Right lobe of liver (tissue), 6 donors: ENCODE measurements around the gene USP11. TPM values are rescaled to one million over a fixed set of nuclear protein-coding genes. Genes with fewer than 3 reads are reported as not detected.

Experiments
- ATAC-seq, 4 donors: fragments of 200-7000 bp; cut with Tn5 transposase; one replicate each; pipeline ENCODE4 v1.9.1; 2020; ENCODE audit warnings: mild to moderate bottlenecking in 4 of 4, moderate library complexity in 4 of 4
- DNase-seq, 3 donors: peaks; one replicate each; pipeline ENCODE4 v3.0.0-alpha.2; 2020
- H3K27ac ChIP-seq, 3 donors: fragments of 200-600 bp; one replicate each; pipeline ENCODE4 v1.8.0; 2022
- H3K27me3 ChIP-seq, 2 donors: fragments of 200-600 bp; one replicate each; pipeline ENCODE4 v1.8.0; 2022
- H3K36me3 ChIP-seq, 4 donors: fragments of 200-600 bp; sonication (generic) in 1 of 4; one replicate each; pipeline versions ENCODE4 v1.5.1 to v1.8.0; 2017 to 2022; ENCODE audit warnings: control low read depth in 1 of 4
- H3K4me1 ChIP-seq, 4 donors: fragments of 200-600 bp; sonication (generic) in 1 of 4; one replicate each; pipeline versions ENCODE4 v1.5.1 to v1.8.0; 2017 to 2022; ENCODE audit warnings: control low read depth in 1 of 4
- H3K4me3 ChIP-seq, 3 donors: fragments of 200-600 bp; one replicate each; pipeline ENCODE4 v1.8.0; 2022
- H3K9me3 ChIP-seq, 4 donors: fragments of 200-600 bp; sonication (generic) in 1 of 4; one replicate each; pipeline versions ENCODE4 v1.5.1 to v1.8.0; 2017 to 2022; ENCODE audit warnings: control low read depth in 1 of 4
- CTCF ChIP-seq, 4 donors: fragments of 200-600 bp in 3 of 4; fragments of 450-650 bp in 1 of 4; IDR thresholded peaks; one replicate each; pipeline versions ENCODE4 v1.5.1 to v1.8.0; 2016 to 2022; ENCODE audit warnings: antibody characterized with exemption in 4 of 4, mild to moderate bottlenecking in 2 of 4
- POLR2A ChIP-seq: fragments of 450-650 bp; IDR thresholded peaks from one replicate; pipeline ENCODE4 v1.6.1; 2017; ENCODE audit warnings: antibody characterized with exemption, mild to moderate bottlenecking
- WGBS: methylation state at CpG from one replicate; pipeline ENCODE4 v1.1.6; 2018; ENCODE audit warnings: low coverage, low lambda C conversion rate; ENCODE audit not compliant: insufficient coverage; ENCODE audit errors: missing lambda C conversion rate; 5-methylcytosine and 5-hydroxymethylcytosine counted together
- intact Hi-C, 2 donors: fragments of 100-400 bp; cut with DNase I; formaldehyde crosslinking; loops; one replicate each; pipeline versions ENCODE4 v1.11.2 to v1.14.1; 2022
- small RNA-seq, 2 experiments: library from RNA; depleted of rRNA; stranded (forward); fragments of <200 nt; gene quantifications; one replicate each; pipeline ENCODE3, GENCODE V24; 2016
- total RNA-seq, 6 experiments: library from RNA; depleted of rRNA in 2 of 6; stranded (reverse); fragments of >200 nt in 2 of 6; fragmentation: NEBNext Ultra II Directional in 3 of 6; extraction: Animal tissue kit (Norgen Biotek cat#: 25700) in 3 of 6; gene quantifications; one replicate each; pipeline versions ENCODE4 v1.1.0 to v1.2.4, GENCODE V29; 2016 to 2023
- donor health status: DM: no; HTN: yes; CAD: no.
- donor health status: DM: no; HTN: no; CAD: no.
- donor health status: DM: no; HTN: no; CAD: no.
- donor health status: DM: no; HTN: yes; CAD: no.
- donor health status: DM: no; HTN: yes; CAD: no.

USP11 gene
- total RNA-seq, 6 experiments from 2014 or later = 7.1 to 14.7 (median 11.4) TPM

- ATAC-seq = no peak
- no peaks in the 10 kb centered on the region for H3K4me1 ChIP-seq
- WGBS = 30% methylated on average over 3 of the region's 5 CpGs
- H3K36me3 ChIP-seq = no peaks in the 10 kb centered on the region
- intact Hi-C loops = no loop called here
- no peak overlapping the region for H3K27ac ChIP-seq
- no peak overlapping the region for H3K4me3 ChIP-seq
- no peaks in the 10 kb centered on the region for H3K27me3 ChIP-seq
- H3K9me3 ChIP-seq = no peaks in the 10 kb centered on the region
- TF ChIP-seq POLR2A = no peak
- no peak for TF ChIP-seq CTCF (IDR thresholded peaks at IDR 0.05)
- no peak for DNase-seq
Observed at GRCh38 chrX:47293106-47293505, 60.3 kb downstream of the USP11 start.

GRCh38 chrX:47296766-47297365 lies 64.1 kb downstream of the USP11 start:
- intact Hi-C loops = no loop called here
- no peak overlapping the region for H3K27ac ChIP-seq
- H3K4me3 ChIP-seq = no peak overlapping the region
- WGBS = 65% methylated on average over 5 of the region's 5 CpGs
- H3K9me3 ChIP-seq = no peaks in the 10 kb centered on the region
- DNase-seq (no peak), ATAC-seq (no peak)
- H3K4me1 ChIP-seq = no peaks in the 10 kb centered on the region
- no peaks in the 10 kb centered on the region for H3K27me3 ChIP-seq
- TF ChIP-seq POLR2A = no peak
- no peak for TF ChIP-seq CTCF (IDR thresholded peaks at IDR 0.05)
- no peaks in the 10 kb centered on the region for H3K36me3 ChIP-seq

- H3K4me1 ChIP-seq = no peaks in the 10 kb centered on the region
- ATAC-seq (no peak), DNase-seq (no peak)
- intact Hi-C loops = no loop called here
- no peak overlapping the region for H3K27ac ChIP-seq
- H3K9me3 ChIP-seq = no peaks in the 10 kb centered on the region
- WGBS = 88% methylated on average over 5 of the region's 5 CpGs
- H3K36me3 ChIP-seq = no peaks in the 10 kb centered on the region
- no peaks in the 10 kb centered on the region for H3K27me3 ChIP-seq
- no peak overlapping the region for H3K4me3 ChIP-seq
- TF ChIP-seq POLR2A (no peak), CTCF (IDR thresholded peaks at IDR 0.05) (no peak)
Observed at GRCh38 chrX:47297874-47298273, 65.1 kb downstream of the USP11 start.

Small RNA genes lying within 50 kb of the gene (small RNA-seq; reads per million reads assigned to genes)
- 0 reads per million in 2 experiments for gene RN7SL785P

Other genes with a start within 250 kb of the USP11 start
- gene RGN, start 154.6 kb upstream of the USP11 start, total RNA-seq = 100 to 1,000 TPM in 4 of 6 experiments, 10 to 100 TPM in 2; 44.6 to 292 (median 130) TPM
- gene NDUFB11, start 88.3 kb upstream of the USP11 start, total RNA-seq = 10 to 100 TPM; 37.8 to 64.0 (median 50.7) TPM
- 10 to 100 TPM; 12.5 to 20.8 (median 15.2) TPM for gene RBM10, start 87.8 kb upstream of the USP11 start, total RNA-seq
- gene UBA1, start 39.2 kb upstream of the USP11 start, total RNA-seq = 100 to 1,000 TPM in 4 of 6 experiments, 10 to 100 TPM in 2; 85.1 to 120 (median 107) TPM
- 10 to 100 TPM; 14.6 to 37.4 (median 29.5) TPM for gene CDK16, start 14.3 kb upstream of the USP11 start, total RNA-seq
- not detected for gene ZNF157, start 137.6 kb downstream of the USP11 start, total RNA-seq